C4-2B (cell line): ENCODE data around the gene CEP89.

Experiments
- CTCF ChIP-seq: fragments of 450-650 bp; conservative IDR thresholded peaks from 2 replicates; pipeline ENCODE4 v1.5.1; 2017; ENCODE audit warnings: mild to moderate bottlenecking
- ZFX ChIP-seq: fragments of 450-650 bp; IDR thresholded peaks from 2 replicates; pipeline ENCODE4 v1.6.1; 2017

DNA sequence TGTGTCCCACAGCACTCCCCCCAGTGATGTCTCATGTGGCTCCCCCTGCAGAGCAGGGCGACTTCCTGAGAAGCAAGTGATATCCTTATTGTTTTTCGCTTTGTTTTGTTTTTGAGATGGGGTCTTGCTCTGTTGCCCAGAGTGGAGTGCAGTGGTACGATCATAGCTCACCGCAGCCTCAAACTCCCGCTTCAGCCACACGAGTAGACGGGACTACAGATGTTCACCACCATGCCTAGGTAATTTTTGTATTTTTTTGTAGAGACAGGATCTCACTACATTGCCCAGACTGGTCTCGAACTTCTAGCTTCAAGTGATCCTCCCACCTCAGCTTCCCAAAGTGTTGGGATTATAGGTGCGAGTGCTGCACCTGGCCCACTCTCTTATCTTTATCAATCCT, 5.0 kb downstream of the CEP89 start:
- TF ChIP-seq CTCF (no peak), ZFX (no peak)
